ENCODE results near the gene TMEM131. TPM values are rescaled to one million over a fixed set of nuclear protein-coding genes. Genes with fewer than 3 reads are reported as not detected.

TMEM131 gene
- total RNA-seq, 1 donor from 2014 or later = 16.8 TPM

DNA sequence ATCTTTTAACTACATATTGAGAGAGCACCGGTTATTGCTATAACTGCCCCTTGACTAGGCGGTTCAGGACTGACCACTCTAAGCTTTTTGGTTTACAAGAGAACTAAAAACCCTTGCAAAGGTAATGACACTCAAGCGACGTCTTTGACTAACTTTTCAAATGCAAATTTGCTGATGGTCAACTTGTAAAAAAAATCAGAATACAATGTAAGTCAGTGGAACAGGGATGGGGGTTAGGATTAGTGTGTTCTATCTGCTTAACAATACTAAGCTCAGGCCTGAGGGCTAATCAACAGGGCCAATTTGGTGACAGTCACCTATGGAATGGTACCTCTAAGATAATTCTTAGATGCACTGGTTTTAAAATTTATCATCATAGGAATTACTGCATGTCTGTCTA is 225.3 kb downstream of the TMEM131 start:
- no peak for DNase-seq (ENCODE audit: low read depth)
- H3K27me3 ChIP-seq (ENCODE audit: control insufficient read depth, insufficient read depth, low read length) = no peaks in the 10 kb centered on the region
- H3K4me3 ChIP-seq (ENCODE audit: low read depth, low read length) = no peak overlapping the region
- peaks cover 3% of the 10 kb centered on the region for H3K36me3 ChIP-seq (ENCODE audit: control insufficient read depth, insufficient read depth, low read length)
- TF ChIP-seq, protein P1, sequence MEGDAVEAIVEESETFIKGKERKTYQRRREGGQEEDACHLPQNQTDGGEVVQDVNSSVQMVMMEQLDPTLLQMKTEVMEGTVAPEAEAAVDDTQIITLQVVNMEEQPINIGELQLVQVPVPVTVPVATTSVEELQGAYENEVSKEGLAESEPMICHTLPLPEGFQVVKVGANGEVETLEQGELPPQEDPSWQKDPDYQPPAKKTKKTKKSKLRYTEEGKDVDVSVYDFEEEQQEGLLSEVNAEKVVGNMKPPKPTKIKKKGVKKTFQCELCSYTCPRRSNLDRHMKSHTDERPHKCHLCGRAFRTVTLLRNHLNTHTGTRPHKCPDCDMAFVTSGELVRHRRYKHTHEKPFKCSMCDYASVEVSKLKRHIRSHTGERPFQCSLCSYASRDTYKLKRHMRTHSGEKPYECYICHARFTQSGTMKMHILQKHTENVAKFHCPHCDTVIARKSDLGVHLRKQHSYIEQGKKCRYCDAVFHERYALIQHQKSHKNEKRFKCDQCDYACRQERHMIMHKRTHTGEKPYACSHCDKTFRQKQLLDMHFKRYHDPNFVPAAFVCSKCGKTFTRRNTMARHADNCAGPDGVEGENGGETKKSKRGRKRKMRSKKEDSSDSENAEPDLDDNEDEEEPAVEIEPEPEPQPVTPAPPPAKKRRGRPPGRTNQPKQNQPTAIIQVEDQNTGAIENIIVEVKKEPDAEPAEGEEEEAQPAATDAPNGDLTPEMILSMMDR (IDR thresholded peaks at IDR 0.05; ENCODE audit: insufficient read depth, low read length, poor library complexity, severe bottlenecking) = no peak

DNA sequence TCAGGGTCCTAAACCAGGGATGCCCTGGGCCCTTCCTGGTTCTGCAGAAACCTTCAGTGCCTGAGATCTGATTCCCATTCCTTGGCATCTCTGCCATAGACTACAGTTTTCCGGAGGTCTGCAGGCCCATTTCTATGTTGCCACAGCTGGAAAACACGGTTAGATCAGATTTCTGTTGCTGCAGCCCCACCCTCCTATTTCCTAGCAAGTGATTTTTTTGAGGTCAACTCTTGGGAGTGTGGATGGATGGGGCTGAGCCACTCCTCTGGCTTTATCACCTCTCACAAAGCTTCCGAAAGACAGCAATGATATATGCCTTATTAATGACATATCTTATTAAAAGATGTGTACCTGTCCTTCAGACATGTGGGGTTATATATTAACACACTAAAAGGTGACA is 226.0 kb downstream of the TMEM131 start:
- no peak overlapping the region for H3K4me3 ChIP-seq (ENCODE audit: low read depth, low read length)
- no peak for DNase-seq (ENCODE audit: low read depth)
- TF ChIP-seq, protein P1 (IDR thresholded peaks at IDR 0.05; ENCODE audit: insufficient read depth, low read length, poor library complexity, severe bottlenecking) = no peak
- H3K27me3 ChIP-seq (ENCODE audit: control insufficient read depth, insufficient read depth, low read length) = no peaks in the 10 kb centered on the region
- H3K36me3 ChIP-seq (ENCODE audit: control insufficient read depth, insufficient read depth, low read length) = peaks cover 3% of the 10 kb centered on the region

DNA sequence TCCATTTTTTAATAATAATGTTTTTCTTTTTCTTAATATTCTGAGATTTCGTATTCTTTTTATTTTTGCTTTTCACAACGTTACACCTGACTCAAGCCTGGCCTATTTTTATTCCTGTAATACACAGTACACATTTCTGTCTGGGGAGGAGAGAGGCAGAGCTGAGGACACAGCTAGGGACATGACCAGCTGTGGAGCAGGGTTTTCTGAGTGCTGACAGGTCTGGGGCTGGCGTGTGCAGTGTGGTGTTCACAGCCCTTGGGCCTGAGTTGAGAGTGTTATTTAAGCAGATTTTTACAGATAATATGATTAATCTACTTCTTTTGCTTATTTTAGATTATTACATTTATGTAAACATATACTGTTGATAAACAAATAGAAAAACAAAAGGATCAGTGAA is 226.4 kb downstream of the TMEM131 start:
- TF ChIP-seq, protein P1 (IDR thresholded peaks at IDR 0.05; ENCODE audit: insufficient read depth, low read length, poor library complexity, severe bottlenecking) = no peak
- Histone ChIP-seq H3K27me3 (ENCODE audit: control insufficient read depth, insufficient read depth, low read length) (no peaks in the 10 kb centered on the region), H3K36me3 (ENCODE audit: control insufficient read depth, insufficient read depth, low read length) (peaks cover 3% of the 10 kb centered on the region), H3K4me3 (ENCODE audit: low read depth, low read length) (no peak overlapping the region)
- no peak for DNase-seq (ENCODE audit: low read depth)

DNA sequence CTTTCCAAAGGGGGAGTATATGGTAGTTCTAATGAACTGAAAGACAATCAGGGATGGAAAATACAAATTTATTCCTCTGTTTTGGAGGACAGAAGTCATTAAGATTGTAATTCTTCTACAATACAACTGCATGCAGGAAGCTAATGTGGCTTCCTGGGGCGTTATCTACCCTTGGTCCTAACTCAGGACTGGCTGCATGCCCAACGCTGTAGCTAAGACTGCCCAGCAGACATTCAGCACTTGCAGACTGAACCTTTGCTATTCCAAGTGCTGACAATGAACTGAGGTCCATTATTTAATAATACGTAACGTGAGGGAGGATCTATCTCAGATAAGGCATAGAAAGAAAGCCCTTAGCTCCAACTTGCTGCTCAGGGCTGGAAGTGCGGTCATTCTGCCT is 229.2 kb downstream of the TMEM131 start:
- DNase-seq (ENCODE audit: low read depth) = no peak
- Histone ChIP-seq H3K4me3 (ENCODE audit: low read depth, low read length) (no peak overlapping the region), H3K36me3 (ENCODE audit: control insufficient read depth, insufficient read depth, low read length) (no peaks in the 10 kb centered on the region), H3K27me3 (ENCODE audit: control insufficient read depth, insufficient read depth, low read length) (no peaks in the 10 kb centered on the region)
- TF ChIP-seq, protein P1 (IDR thresholded peaks at IDR 0.05; ENCODE audit: insufficient read depth, low read length, poor library complexity, severe bottlenecking) = no peak

DNA sequence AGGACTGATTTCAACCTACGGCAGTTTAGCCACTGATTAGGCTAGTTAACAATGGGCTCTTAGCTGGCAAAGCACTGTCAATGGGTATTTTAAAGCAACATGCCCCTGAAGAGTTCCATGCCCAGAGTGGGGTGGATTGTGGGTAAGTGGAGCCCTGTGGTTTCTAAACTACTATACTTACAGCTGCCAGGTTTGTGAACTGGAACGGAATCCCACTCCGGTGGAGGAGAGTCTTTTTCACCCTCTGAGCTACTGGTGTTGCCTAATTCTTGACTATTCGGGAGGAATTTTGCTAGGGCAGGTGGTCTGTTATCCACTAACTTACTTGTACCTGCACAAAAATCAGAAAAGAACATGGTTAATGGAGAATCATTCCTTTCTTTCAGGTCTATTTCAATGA is 229.8 kb downstream of the TMEM131 start:
- Histone ChIP-seq H3K27me3 (ENCODE audit: control insufficient read depth, insufficient read depth, low read length) (no peaks in the 10 kb centered on the region), H3K36me3 (ENCODE audit: control insufficient read depth, insufficient read depth, low read length) (no peaks in the 10 kb centered on the region), H3K4me3 (ENCODE audit: low read depth, low read length) (no peak overlapping the region)
- no peak for DNase-seq (ENCODE audit: low read depth)
- TF ChIP-seq, protein P1 (IDR thresholded peaks at IDR 0.05; ENCODE audit: insufficient read depth, low read length, poor library complexity, severe bottlenecking) = no peak

DNA sequence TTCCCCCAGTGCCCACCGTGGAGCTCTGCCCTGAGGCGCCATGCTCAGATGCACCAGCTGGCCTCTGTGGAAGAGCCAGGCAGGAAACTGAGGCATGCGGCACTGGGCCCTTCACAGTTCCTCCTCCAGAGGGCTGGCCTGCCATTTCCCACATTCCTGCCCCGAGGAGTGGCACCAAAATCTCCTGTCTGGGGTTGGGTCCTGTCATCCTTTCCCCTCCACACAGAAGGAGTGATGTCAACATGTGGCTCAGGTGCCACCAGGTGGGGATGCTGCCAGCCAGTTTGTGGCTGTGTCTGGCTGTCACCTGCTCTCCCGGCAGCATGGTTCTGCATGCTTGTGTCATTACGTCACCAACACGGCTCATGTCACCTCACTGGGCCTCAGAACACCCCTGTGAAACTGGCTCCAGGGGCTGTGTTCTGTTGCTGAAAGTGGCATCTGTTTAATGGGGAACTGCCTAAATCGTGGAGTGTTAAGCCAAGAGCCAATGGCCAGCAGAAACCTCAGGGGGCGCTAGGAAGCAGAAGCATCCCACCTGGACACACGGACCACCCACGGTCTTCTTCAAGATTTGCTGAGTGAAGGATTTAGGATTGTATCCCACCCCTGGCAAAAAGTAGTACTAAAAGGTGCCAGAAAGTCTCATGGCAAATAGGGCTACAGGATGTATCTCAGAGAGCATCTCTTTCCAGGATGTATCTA is 231.0 kb downstream of the TMEM131 start:
- Histone ChIP-seq H3K36me3 (ENCODE audit: control insufficient read depth, insufficient read depth, low read length) (no peaks in the 10 kb centered on the region), H3K27me3 (ENCODE audit: control insufficient read depth, insufficient read depth, low read length) (no peaks in the 10 kb centered on the region), H3K4me3 (ENCODE audit: low read depth, low read length) (no peak overlapping the region)
- DNase-seq (ENCODE audit: low read depth) = no peak
- TF ChIP-seq, protein P1 (IDR thresholded peaks at IDR 0.05; ENCODE audit: insufficient read depth, low read length, poor library complexity, severe bottlenecking) = no peak
